Lung microvascular endothelial cell (primary cell): ENCODE measurements around the gene TDRD10. TPM values are rescaled to one million over a fixed set of nuclear protein-coding genes. Genes with fewer than 3 reads are reported as not detected.

Source experiments
- DNase-seq, 2 donors: peaks; one replicate each; pipeline versions ENCODE4 v3.0.0 to v3.0.0-alpha.2; 2010; ENCODE audit warnings: low read depth in 2 of 2
- total RNA-seq: library from RNA; depleted of rRNA; stranded (reverse); fragments of >200 nt; gene quantifications from 2 replicates; pipeline ENCODE4 v1.2.1, GENCODE V29; 2014

TDRD10 gene
- total RNA-seq, 1 donor from 2014 or later: 5.0 TPM

GRCh38 chr1:154552036-154552435 lies 50.0 kb downstream of the TDRD10 start:
- no peak for DNase-seq

- no peak for DNase-seq
Observed at GRCh38 chr1:154553056-154554030, 51.3 kb downstream of the TDRD10 start.

GRCh38 chr1:154556422-154556821 lies 54.4 kb downstream of the TDRD10 start:
- peak; percentile 23 to 49 for DNase-seq

GRCh38 chr1:154557248-154557938 lies 55.4 kb downstream of the TDRD10 start:
- DNase-seq: no peak

- DNase-seq: peak; percentile 51 to 56
Observed at GRCh38 chr1:154557939-154558719, 56.1 kb downstream of the TDRD10 start, which contains the start of gene UBE2Q1. TSS of gene UBE2Q1 (minus strand) at chr1:154558662. CDS start at chr1:154558553, 109 bp downstream.

- DNase-seq: peak; percentile 99 to 100
Observed at GRCh38 chr1:154558720-154559465, 56.9 kb downstream of the TDRD10 start.

- DNase-seq: peak; percentile 94 to 96
Observed at GRCh38 chr1:154559466-154560044, 57.5 kb downstream of the TDRD10 start.

GRCh38 chr1:154565876-154566275 lies 63.9 kb downstream of the TDRD10 start:
- DNase-seq: no peak

- DNase-seq: peak; percentile 52 to 60
Observed at GRCh38 chr1:154567386-154568156, 65.6 kb downstream of the TDRD10 start, which contains the start of gene CHRNB2. TSS of gene CHRNB2 (plus strand) at chr1:154567778. CDS start at chr1:154568045, 267 bp downstream.

- DNase-seq: no peak
Observed at GRCh38 chr1:154568157-154568815, 66.3 kb downstream of the TDRD10 start.

GRCh38 chr1:154571244-154571963 lies 69.4 kb downstream of the TDRD10 start:
- no peak for DNase-seq

GRCh38 chr1:154571964-154572288 lies 69.9 kb downstream of the TDRD10 start:
- no peak for DNase-seq

- DNase-seq: no peak
Observed at GRCh38 chr1:154572468-154573167, 70.6 kb downstream of the TDRD10 start.

GRCh38 chr1:154573168-154573510 lies 71.1 kb downstream of the TDRD10 start:
- no peak for DNase-seq

- DNase-seq: no peak
Observed at GRCh38 chr1:154574716-154575115, 72.7 kb downstream of the TDRD10 start.

- DNase-seq: no peak
Observed at GRCh38 chr1:154575147-154575927, 73.3 kb downstream of the TDRD10 start.

- no peak for DNase-seq
Observed at GRCh38 chr1:154575951-154576566, 74.0 kb downstream of the TDRD10 start.
